Right lobe of liver (tissue), 6 donors: ENCODE data around the gene SNCAIP. TPM values are rescaled to one million over a fixed set of nuclear protein-coding genes. Genes with fewer than 3 reads are reported as not detected.

Experiments
- ATAC-seq, 4 donors: fragments of 200-7000 bp; cut with Tn5 transposase; one replicate each; pipeline ENCODE4 v1.9.1; 2020; ENCODE audit warnings: mild to moderate bottlenecking in 4 of 4, moderate library complexity in 4 of 4
- DNase-seq, 3 donors: peaks; one replicate each; pipeline ENCODE4 v3.0.0-alpha.2; 2020
- H3K27ac ChIP-seq, 3 donors: fragments of 200-600 bp; one replicate each; pipeline ENCODE4 v1.8.0; 2022
- H3K27me3 ChIP-seq, 2 donors: fragments of 200-600 bp; one replicate each; pipeline ENCODE4 v1.8.0; 2022
- H3K36me3 ChIP-seq, 4 donors: fragments of 200-600 bp; sonication (generic) in 1 of 4; one replicate each; pipeline versions ENCODE4 v1.5.1 to v1.8.0; 2017 to 2022; ENCODE audit warnings: control low read depth in 1 of 4
- H3K4me1 ChIP-seq, 4 donors: fragments of 200-600 bp; sonication (generic) in 1 of 4; one replicate each; pipeline versions ENCODE4 v1.5.1 to v1.8.0; 2017 to 2022; ENCODE audit warnings: control low read depth in 1 of 4
- H3K4me3 ChIP-seq, 3 donors: fragments of 200-600 bp; one replicate each; pipeline ENCODE4 v1.8.0; 2022
- H3K9me3 ChIP-seq, 4 donors: fragments of 200-600 bp; sonication (generic) in 1 of 4; one replicate each; pipeline versions ENCODE4 v1.5.1 to v1.8.0; 2017 to 2022; ENCODE audit warnings: control low read depth in 1 of 4
- POLR2A ChIP-seq: fragments of 450-650 bp; IDR thresholded peaks from one replicate; pipeline ENCODE4 v1.6.1; 2017; ENCODE audit warnings: antibody characterized with exemption, mild to moderate bottlenecking
- WGBS: methylation state at CpG from one replicate; pipeline ENCODE4 v1.1.6; 2018; ENCODE audit warnings: low coverage, low lambda C conversion rate; ENCODE audit not compliant: insufficient coverage; ENCODE audit errors: missing lambda C conversion rate; 5-methylcytosine and 5-hydroxymethylcytosine counted together
- intact Hi-C, 2 donors: fragments of 100-400 bp; cut with DNase I; formaldehyde crosslinking; loops; one replicate each; pipeline versions ENCODE4 v1.11.2 to v1.14.1; 2022
- total RNA-seq, 6 experiments: library from RNA; depleted of rRNA in 2 of 6; stranded (reverse); fragments of >200 nt in 2 of 6; fragmentation: NEBNext Ultra II Directional in 3 of 6; extraction: Animal tissue kit (Norgen Biotek cat#: 25700) in 3 of 6; gene quantifications; one replicate each; pipeline versions ENCODE4 v1.1.0 to v1.2.4, GENCODE V29; 2016 to 2023
- TF ChIP-seq, protein P1 (sequence below), 4 donors: fragments of 200-600 bp in 3 of 4; fragments of 450-650 bp in 1 of 4; IDR thresholded peaks; one replicate each; pipeline versions ENCODE4 v1.5.1 to v1.8.0; 2016 to 2022; ENCODE audit warnings: antibody characterized with exemption in 4 of 4, mild to moderate bottlenecking in 2 of 4
- donor health status: DM: no; HTN: yes; CAD: no.
- donor health status: DM: no; HTN: no; CAD: no.
- donor health status: DM: no; HTN: no; CAD: no.
- donor health status: DM: no; HTN: yes; CAD: no.
- donor health status: DM: no; HTN: yes; CAD: no.

The SNCAIP gene
- total RNA-seq, 6 experiments from 2014 or later, result 0.19 to 0.65 (median 0.32) TPM; not detected in 1

DNA sequence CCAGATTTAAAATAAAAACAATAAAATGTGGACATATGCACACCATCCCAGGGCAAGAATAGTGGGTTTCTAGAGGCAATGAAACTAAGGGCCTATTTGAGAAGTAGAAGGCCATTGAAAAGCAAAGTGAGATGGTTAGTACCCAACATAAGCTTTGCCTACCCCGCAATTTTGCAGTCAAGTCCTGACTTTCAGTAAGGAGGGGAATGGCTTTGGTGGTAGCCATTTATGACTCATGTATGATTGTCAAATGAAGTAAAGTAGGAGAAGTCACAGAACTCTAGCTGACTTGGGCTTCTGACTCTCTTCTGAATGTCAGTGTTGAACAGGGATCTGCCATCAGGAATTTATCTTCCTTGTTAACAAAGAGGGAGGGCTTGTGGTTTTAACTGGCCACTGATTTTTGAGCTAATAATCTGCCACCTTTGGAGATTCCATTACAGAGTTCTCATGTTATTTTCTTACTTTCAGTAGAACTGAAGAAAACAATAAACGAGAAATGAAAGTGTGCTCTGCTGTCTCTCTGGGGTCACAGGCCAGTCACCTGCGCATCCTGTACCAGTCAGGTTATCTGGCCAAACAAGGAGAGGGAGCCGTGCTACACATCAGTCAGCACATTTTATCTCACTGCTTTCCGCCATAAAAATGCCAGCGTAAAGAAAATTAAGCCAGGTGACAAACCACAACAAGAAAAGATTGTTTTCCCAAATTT is 14.3 kb upstream of the SNCAIP start:
- no peak for DNase-seq
- 62% methylated on average over 6 of the region's 6 CpGs for WGBS

GRCh38 chr5:122300374-122300773 is 11.7 kb upstream of the SNCAIP start:
- Histone ChIP-seq H3K36me3 (no peaks in the 10 kb centered on the region), H3K27ac (no peak overlapping the region), H3K4me1 (no peaks in the 10 kb centered on the region), H3K4me3 (no peak overlapping the region), H3K27me3 (no peaks in the 10 kb centered on the region), H3K9me3 (no peaks in the 10 kb centered on the region)
- TF ChIP-seq POLR2A, result no peak
- TF ChIP-seq, protein P1, sequence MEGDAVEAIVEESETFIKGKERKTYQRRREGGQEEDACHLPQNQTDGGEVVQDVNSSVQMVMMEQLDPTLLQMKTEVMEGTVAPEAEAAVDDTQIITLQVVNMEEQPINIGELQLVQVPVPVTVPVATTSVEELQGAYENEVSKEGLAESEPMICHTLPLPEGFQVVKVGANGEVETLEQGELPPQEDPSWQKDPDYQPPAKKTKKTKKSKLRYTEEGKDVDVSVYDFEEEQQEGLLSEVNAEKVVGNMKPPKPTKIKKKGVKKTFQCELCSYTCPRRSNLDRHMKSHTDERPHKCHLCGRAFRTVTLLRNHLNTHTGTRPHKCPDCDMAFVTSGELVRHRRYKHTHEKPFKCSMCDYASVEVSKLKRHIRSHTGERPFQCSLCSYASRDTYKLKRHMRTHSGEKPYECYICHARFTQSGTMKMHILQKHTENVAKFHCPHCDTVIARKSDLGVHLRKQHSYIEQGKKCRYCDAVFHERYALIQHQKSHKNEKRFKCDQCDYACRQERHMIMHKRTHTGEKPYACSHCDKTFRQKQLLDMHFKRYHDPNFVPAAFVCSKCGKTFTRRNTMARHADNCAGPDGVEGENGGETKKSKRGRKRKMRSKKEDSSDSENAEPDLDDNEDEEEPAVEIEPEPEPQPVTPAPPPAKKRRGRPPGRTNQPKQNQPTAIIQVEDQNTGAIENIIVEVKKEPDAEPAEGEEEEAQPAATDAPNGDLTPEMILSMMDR (IDR thresholded peaks at IDR 0.05), result no peak
- ATAC-seq (no peak), DNase-seq (no peak)
- intact Hi-C loops, result no loop called here
- WGBS, result 23% methylated on average over 1 of the region's 1 CpG

More for the DNA sequence above, 14.3 kb upstream of the SNCAIP start:
- TF ChIP-seq, protein P1 (IDR thresholded peaks at IDR 0.05), result no peak
- TF ChIP-seq POLR2A, result no peak
- Histone ChIP-seq H3K4me1 (no peaks in the 10 kb centered on the region), H3K9me3 (no peaks in the 10 kb centered on the region), H3K4me3 (no peak overlapping the region), H3K27ac (no peak overlapping the region), H3K27me3 (no peaks in the 10 kb centered on the region), H3K36me3 (no peaks in the 10 kb centered on the region)
- no peak for ATAC-seq
- intact Hi-C loops, result no loop called here

DNA sequence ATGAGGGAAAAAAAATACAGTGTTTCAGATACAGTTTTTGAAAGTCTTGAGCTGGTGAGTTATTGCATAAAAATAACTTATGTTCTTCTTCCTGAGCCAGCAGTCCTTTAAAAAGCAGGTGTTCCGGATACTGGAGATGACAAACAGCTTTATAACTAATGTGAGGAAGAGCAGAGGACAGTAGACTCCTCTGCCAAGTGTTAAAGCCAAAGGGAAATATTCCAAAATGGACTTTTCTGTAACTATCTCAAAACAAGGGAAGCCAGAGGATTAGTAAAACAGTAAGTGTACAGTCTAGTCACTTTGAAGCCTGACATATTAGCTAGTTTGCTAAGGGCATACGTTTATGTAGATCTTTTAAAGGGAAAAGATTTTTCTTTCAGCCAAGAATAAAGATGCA is 11.0 kb upstream of the SNCAIP start:
- H3K9me3 ChIP-seq, result no peaks in the 10 kb centered on the region
- TF ChIP-seq, protein P1 (IDR thresholded peaks at IDR 0.05), result no peak
- no peak for ATAC-seq
- no peaks in the 10 kb centered on the region for H3K4me1 ChIP-seq
- 28% methylated on average over 2 of the region's 2 CpGs for WGBS
- no peak overlapping the region for H3K27ac ChIP-seq
- H3K27me3 ChIP-seq, result no peaks in the 10 kb centered on the region
- H3K4me3 ChIP-seq, result no peak overlapping the region
- no peaks in the 10 kb centered on the region for H3K36me3 ChIP-seq
- no peak for DNase-seq
- intact Hi-C loops, result no loop called here

GRCh38 chr5:122304471-122305215 is 7.4 kb upstream of the SNCAIP start:
- Histone ChIP-seq H3K27ac (no peak overlapping the region), H3K4me3 (no peak overlapping the region), H3K4me1 (no peaks in the 10 kb centered on the region), H3K27me3 (no peaks in the 10 kb centered on the region), H3K36me3 (no peaks in the 10 kb centered on the region), H3K9me3 (no peaks in the 10 kb centered on the region)
- WGBS, result 54% methylated on average over 2 of the region's 2 CpGs
- ATAC-seq (no peak), DNase-seq (no peak)
- intact Hi-C loops, result no loop called here
- TF ChIP-seq POLR2A, result no peak
- TF ChIP-seq, protein P1 (IDR thresholded peaks at IDR 0.05), result no peak
